ENCODE data around the gene ZNF862. TPM values are rescaled to one million over a fixed set of nuclear protein-coding genes. Genes with fewer than 3 reads are reported as not detected.

The ZNF862 gene
- total RNA-seq, 1 donor from 2014 or later = 1.7 TPM

DNA sequence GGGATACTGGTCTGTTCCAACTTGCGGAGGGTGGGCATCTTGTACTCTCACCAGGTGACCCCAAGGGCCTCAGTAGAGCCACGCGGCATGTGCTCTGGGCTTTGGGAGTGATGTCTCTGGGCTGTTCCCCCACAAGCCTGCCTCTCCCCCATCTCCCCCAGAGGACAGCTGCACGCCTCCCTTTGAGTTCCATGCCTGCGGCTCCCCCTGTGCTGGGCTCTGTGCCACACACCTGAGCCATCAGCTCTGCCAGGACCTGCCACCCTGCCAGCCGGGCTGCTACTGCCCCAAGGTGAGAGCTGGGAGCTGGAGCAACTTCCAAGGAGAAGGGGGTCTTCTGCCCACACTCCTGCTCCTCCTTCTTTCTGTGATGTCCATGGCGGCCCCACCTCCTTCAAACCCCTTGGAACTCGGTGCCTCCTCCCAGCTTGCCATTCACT is 15.0 kb upstream of the ZNF862 start:
- no peak for DNase-seq (ENCODE audit: low spot score in 2 of 2)
- TF ChIP-seq, protein P1, sequence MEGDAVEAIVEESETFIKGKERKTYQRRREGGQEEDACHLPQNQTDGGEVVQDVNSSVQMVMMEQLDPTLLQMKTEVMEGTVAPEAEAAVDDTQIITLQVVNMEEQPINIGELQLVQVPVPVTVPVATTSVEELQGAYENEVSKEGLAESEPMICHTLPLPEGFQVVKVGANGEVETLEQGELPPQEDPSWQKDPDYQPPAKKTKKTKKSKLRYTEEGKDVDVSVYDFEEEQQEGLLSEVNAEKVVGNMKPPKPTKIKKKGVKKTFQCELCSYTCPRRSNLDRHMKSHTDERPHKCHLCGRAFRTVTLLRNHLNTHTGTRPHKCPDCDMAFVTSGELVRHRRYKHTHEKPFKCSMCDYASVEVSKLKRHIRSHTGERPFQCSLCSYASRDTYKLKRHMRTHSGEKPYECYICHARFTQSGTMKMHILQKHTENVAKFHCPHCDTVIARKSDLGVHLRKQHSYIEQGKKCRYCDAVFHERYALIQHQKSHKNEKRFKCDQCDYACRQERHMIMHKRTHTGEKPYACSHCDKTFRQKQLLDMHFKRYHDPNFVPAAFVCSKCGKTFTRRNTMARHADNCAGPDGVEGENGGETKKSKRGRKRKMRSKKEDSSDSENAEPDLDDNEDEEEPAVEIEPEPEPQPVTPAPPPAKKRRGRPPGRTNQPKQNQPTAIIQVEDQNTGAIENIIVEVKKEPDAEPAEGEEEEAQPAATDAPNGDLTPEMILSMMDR (IDR thresholded peaks at IDR 0.05) = no peak
- intact Hi-C loops (cut with DNase I) = no loop called here
- Histone ChIP-seq H3K27me3 (no peaks in the 10 kb centered on the region), H3K27ac (no peak overlapping the region), H3K9me3 (no peaks in the 10 kb centered on the region), H3K36me3 (no peaks in the 10 kb centered on the region), H3K4me3 (no peak overlapping the region), H3K4me1 (no peaks in the 10 kb centered on the region)

DNA sequence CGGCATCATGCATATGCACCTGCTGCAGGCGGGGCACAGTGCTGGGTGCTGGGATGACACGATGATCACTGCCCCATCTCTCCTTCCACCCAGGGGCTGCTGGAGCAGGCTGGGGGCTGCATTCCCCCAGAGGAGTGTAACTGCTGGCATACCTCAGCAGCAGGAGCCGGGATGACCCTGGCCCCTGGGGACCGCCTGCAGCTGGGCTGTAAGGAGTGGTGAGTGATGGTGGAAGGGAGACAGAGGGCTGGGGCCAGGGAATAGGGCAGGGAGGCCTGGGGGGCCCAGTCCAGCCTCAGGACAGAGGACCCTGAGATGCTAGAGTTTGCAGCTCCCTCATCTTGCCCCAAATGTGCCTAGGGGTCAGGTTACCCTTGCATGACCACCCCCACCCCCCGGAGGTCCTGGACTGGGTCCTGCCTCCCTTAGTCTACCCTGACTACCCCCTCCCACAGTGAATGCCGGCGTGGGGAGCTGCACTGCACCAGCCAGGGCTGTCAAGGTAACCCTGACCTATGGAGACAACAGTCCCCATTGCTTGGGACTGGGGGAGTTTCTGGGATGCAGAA is 14.5 kb upstream of the ZNF862 start:
- Histone ChIP-seq H3K9me3 (no peaks in the 10 kb centered on the region), H3K27me3 (no peaks in the 10 kb centered on the region), H3K4me3 (no peak overlapping the region), H3K4me1 (no peaks in the 10 kb centered on the region), H3K27ac (no peak overlapping the region), H3K36me3 (no peaks in the 10 kb centered on the region)
- intact Hi-C loops (cut with DNase I) = no loop called here
- no peak for DNase-seq (ENCODE audit: low spot score in 2 of 2)
- TF ChIP-seq, protein P1 (IDR thresholded peaks at IDR 0.05) = no peak

DNA sequence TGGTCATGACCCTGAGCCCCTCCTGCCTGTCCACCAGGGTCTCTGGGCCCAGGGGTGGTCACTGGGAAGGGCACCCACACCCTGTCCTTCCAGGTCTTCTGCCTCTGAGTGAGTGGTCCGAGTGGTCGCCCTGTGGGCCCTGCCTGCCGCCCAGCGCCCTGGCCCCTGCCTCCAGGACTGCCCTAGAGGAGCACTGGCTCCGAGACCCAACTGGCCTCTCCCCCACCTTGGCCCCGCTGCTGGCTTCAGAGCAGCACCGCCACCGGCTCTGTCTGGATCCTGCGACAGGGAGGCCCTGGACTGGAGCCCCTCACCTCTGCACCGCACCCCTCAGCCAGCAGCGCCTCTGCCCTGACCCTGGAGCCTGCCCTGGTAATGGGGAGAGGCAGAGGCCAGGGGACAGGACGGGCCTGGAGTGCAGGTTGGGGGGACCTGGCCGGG is 13.9 kb upstream of the ZNF862 start:
- intact Hi-C loops (cut with DNase I) = no loop called here
- Histone ChIP-seq H3K27me3 (no peaks in the 10 kb centered on the region), H3K9me3 (no peaks in the 10 kb centered on the region), H3K4me3 (no peak overlapping the region), H3K27ac (no peak overlapping the region), H3K36me3 (no peaks in the 10 kb centered on the region), H3K4me1 (no peaks in the 10 kb centered on the region)
- TF ChIP-seq, protein P1 (IDR thresholded peaks at IDR 0.05) = no peak
- DNase-seq (ENCODE audit: low spot score in 2 of 2) = no peak

DNA sequence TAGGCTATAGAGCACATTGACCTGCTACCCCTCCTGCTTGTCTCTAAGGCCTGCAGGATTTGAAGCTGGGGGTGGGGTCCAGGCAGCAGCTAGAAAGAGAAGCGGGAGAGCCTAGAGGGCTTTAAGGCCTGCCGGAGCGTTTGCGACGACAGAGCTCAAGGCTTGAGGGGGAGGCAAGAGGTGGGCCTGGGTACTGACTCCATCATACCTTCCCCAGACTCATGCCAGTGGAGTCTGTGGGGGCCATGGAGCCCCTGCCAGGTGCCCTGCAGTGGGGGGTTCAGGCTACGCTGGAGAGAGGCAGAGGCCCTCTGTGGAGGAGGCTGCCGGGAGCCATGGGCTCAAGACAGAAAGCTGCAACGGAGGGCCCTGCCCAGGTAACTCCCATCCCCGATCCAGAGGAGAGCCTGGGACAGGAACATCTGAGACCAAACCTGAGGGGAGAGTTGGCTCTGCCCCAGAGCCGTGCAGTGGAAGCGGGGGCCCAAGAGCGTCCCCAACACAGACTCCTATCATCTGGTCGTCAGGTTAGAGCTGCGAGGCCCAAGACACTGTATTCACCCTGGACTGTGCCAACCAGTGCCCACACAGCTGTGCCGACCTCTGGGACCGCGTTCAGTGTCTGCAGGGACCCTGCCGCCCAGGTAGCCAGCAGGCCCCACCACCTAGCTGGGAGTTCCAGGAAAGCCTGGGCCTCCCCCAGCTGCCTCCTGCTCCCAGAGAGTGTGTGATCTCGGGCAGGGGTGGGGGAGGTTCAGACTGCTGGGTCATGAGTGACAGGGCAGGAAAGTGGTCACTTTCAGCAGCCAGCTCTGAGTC is 13.2 kb upstream of the ZNF862 start:
- Histone ChIP-seq H3K27ac (no peak overlapping the region), H3K36me3 (no peaks in the 10 kb centered on the region), H3K4me1 (no peaks in the 10 kb centered on the region), H3K27me3 (no peaks in the 10 kb centered on the region), H3K9me3 (no peaks in the 10 kb centered on the region), H3K4me3 (no peak overlapping the region)
- TF ChIP-seq, protein P1 (IDR thresholded peaks at IDR 0.05) = no peak
- intact Hi-C loops (cut with DNase I) = no loop called here
- no peak for DNase-seq (ENCODE audit: low spot score in 2 of 2)

DNA sequence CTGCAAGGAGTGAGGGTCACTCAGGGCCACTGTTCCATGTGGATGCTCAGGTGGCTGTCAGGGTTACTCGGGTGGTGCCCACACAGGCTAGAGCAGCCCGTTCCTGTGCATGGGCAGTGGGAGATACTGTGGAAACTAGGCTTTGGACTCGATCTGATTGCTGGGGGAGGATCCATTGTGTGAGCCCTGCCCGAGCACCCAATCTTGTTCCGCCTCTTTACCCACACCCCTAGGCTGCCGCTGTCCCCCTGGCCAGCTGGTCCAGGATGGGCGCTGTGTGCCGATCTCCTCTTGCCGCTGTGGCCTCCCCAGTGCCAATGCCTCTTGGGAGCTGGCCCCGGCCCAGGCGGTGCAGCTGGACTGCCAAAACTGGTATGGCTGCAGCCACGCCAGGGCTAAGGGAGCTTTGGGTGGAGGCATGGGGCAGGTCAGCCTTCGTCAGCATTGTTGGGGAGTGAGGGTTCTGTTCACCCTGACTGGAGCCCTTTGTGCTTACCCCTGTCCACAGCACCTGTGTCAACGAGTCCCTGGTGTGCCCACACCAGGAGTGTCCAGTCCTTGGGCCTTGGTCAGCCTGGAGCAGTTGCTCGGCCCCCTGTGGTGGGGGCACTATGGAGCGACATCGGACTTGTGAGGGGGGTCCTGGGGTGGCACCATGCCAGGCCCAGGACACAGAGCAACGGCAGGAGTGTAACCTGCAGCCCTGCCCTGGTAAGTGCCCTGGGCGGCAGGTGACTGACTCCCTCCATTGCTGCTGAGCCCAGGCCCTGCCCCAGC is 12.4 kb upstream of the ZNF862 start:
- TF ChIP-seq, protein P1 (IDR thresholded peaks at IDR 0.05) = no peak
- no peak overlapping the region for H3K27ac ChIP-seq
- intact Hi-C loops (cut with DNase I) = no loop called here
- DNase-seq (ENCODE audit: low spot score in 2 of 2) = no peak
- H3K4me1 ChIP-seq = no peaks in the 10 kb centered on the region
- H3K9me3 ChIP-seq = no peaks in the 10 kb centered on the region
- no peaks in the 10 kb centered on the region for H3K27me3 ChIP-seq
- no peak overlapping the region for H3K4me3 ChIP-seq
- H3K36me3 ChIP-seq = no peaks in the 10 kb centered on the region

All from ascending aorta (tissue), 2 donors.